Measurements from ENCODE around the gene CFDP1. TPM values are rescaled to one million over a fixed set of nuclear protein-coding genes. Genes with fewer than 3 reads are reported as not detected.

Gene CFDP1
- total RNA-seq, 3 donors from 2014 or later = 71.9 to 101 (median 72.0) TPM

GRCh38 chr16:75362846-75363245 is 70.5 kb downstream of the CFDP1 start:
- DNase-seq = no peak
- TF ChIP-seq, protein P1, sequence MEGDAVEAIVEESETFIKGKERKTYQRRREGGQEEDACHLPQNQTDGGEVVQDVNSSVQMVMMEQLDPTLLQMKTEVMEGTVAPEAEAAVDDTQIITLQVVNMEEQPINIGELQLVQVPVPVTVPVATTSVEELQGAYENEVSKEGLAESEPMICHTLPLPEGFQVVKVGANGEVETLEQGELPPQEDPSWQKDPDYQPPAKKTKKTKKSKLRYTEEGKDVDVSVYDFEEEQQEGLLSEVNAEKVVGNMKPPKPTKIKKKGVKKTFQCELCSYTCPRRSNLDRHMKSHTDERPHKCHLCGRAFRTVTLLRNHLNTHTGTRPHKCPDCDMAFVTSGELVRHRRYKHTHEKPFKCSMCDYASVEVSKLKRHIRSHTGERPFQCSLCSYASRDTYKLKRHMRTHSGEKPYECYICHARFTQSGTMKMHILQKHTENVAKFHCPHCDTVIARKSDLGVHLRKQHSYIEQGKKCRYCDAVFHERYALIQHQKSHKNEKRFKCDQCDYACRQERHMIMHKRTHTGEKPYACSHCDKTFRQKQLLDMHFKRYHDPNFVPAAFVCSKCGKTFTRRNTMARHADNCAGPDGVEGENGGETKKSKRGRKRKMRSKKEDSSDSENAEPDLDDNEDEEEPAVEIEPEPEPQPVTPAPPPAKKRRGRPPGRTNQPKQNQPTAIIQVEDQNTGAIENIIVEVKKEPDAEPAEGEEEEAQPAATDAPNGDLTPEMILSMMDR (IDR thresholded peaks at IDR 0.05) = no peak
- H3K9me3 ChIP-seq = no peaks in the 10 kb centered on the region
- no peaks in the 10 kb centered on the region for H3K36me3 ChIP-seq (ENCODE audit: low read depth)
- intact Hi-C loops (cut with DNase I, micrococcal nuclease) = no loop called here
- no peak for ATAC-seq
- no peaks in the 10 kb centered on the region for H3K4me1 ChIP-seq (ENCODE audit: low read depth)
- H3K4me3 ChIP-seq = no peak overlapping the region

- no peaks in the 10 kb centered on the region for H3K36me3 ChIP-seq (ENCODE audit: low read depth)
- H3K4me1 ChIP-seq (ENCODE audit: low read depth) = no peaks in the 10 kb centered on the region
- no peaks in the 10 kb centered on the region for H3K9me3 ChIP-seq
- TF ChIP-seq, protein P1 (IDR thresholded peaks at IDR 0.05) = no peak
- no peak for DNase-seq
- intact Hi-C loops (cut with DNase I, micrococcal nuclease) = no loop called here
- no peak overlapping the region for H3K4me3 ChIP-seq
- ATAC-seq = no peak
Measured at GRCh38 chr16:75361936-75362335, 71.4 kb downstream of the CFDP1 start.

GRCh38 chr16:75354170-75354569 is 79.1 kb downstream of the CFDP1 start:
- intact Hi-C loops (cut with DNase I, micrococcal nuclease) = no loop called here
- Histone ChIP-seq H3K36me3 (ENCODE audit: low read depth) (no peaks in the 10 kb centered on the region), H3K4me3 (no peak overlapping the region), H3K4me1 (ENCODE audit: low read depth) (no peaks in the 10 kb centered on the region), H3K9me3 (no peaks in the 10 kb centered on the region)
- TF ChIP-seq, protein P1 (IDR thresholded peaks at IDR 0.05) = no peak
- DNase-seq (no peak), ATAC-seq (no peak)

DNA sequence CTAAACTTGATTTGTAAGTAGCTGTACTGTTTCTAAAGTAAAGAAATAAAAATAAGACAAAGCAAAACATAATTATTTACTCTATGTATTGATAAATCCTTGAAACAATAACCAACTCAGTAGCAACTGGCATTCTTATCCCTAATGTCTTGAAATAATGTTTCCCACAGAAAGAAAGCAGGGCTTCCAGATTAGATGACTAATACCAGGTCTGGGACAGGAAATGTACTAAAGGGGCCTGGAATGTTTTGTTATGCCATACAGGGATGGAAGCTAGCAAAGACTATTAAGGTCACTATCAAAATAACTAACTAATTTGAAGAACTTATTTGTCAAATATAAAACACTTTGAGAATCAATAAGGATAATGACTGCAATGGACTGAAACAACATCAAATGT is 82.1 kb downstream of the CFDP1 start:
- TF ChIP-seq, protein P1 (IDR thresholded peaks at IDR 0.05) = no peak
- Histone ChIP-seq H3K36me3 (ENCODE audit: low read depth) (no peaks in the 10 kb centered on the region), H3K4me3 (no peak overlapping the region), H3K4me1 (ENCODE audit: low read depth) (no peaks in the 10 kb centered on the region), H3K9me3 (no peaks in the 10 kb centered on the region)
- DNase-seq = no peak
- ATAC-seq = no peak
- intact Hi-C loops (cut with DNase I, micrococcal nuclease) = no loop called here

DNA sequence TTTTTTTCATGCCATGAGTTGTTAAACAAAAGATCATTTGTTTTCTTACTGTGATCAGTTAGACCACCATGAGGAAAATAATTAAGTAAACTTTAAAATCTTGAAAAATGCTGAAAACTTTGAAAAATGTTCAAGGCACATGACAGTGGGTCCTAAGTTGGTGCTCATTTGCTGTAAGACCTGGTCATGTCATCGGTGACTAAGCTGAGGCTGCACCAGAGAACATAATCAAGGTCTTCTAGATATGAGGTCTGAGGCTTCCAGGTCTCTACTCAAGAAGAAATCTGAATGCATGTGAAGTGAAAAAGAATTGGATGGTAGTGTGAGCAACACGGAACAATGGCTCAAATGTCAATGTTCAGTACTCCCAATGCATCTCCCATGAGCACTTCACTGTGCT is 87.6 kb downstream of the CFDP1 start:
- H3K4me1 ChIP-seq (ENCODE audit: low read depth) = peaks cover 15% of the 10 kb centered on the region
- no peak overlapping the region for H3K4me3 ChIP-seq
- DNase-seq = no peak
- no peaks in the 10 kb centered on the region for H3K9me3 ChIP-seq
- intact Hi-C loops (cut with DNase I, micrococcal nuclease) = no loop called here
- no peak for ATAC-seq
- TF ChIP-seq, protein P1 (IDR thresholded peaks at IDR 0.05) = no peak
- H3K36me3 ChIP-seq (ENCODE audit: low read depth) = no peaks in the 10 kb centered on the region

- no peak overlapping the region for H3K4me3 ChIP-seq
- no peak for ATAC-seq
- intact Hi-C loops (cut with DNase I, micrococcal nuclease) = no loop called here
- peaks cover 15% of the 10 kb centered on the region for H3K4me1 ChIP-seq (ENCODE audit: low read depth)
- no peaks in the 10 kb centered on the region for H3K36me3 ChIP-seq (ENCODE audit: low read depth)
- TF ChIP-seq, protein P1 (IDR thresholded peaks at IDR 0.05) = no peak
- no peak for DNase-seq
- no peaks in the 10 kb centered on the region for H3K9me3 ChIP-seq
Measured at GRCh38 chr16:75343941-75344340, 89.4 kb downstream of the CFDP1 start.
